ENCODE data around the gene F10.

F10 gene

DNA sequence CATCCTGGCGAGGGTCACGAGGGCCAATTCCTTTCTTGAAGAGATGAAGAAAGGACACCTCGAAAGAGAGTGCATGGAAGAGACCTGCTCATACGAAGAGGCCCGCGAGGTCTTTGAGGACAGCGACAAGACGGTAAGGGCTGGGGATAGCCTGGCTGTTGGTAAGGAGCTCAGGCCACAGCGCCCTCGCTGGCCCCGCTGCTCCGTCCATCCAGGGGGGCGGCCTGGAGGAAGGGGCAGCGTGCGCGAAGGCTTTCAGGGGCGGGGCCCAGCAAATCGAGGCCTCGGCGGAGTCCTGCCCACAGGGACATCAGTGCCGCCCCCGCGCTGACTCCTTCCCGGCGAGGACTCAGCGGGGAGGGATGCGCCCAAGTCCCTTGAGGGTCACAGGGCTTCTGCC lies 6.9 kb downstream of the F10 start:
- H3K4me2 ChIP-seq (ENCODE audit: low read depth, low read length, poor library complexity, severe bottlenecking), result no peak overlapping the region
- H3K4me3 ChIP-seq (ENCODE audit: insufficient read depth, low read length, poor library complexity, severe bottlenecking), result no peak overlapping the region
- no peaks in the 10 kb centered on the region for H3K9me3 ChIP-seq (ENCODE audit: insufficient read depth, low read length)
- H4K20me1 ChIP-seq (ENCODE audit: low read depth, low read length), result no peaks in the 10 kb centered on the region
- no peaks in the 10 kb centered on the region for H3K27me3 ChIP-seq (ENCODE audit: low read length)
- H3K36me3 ChIP-seq (ENCODE audit: low read length), result no peaks in the 10 kb centered on the region
- no peaks in the 10 kb centered on the region for H3F3A ChIP-seq (ENCODE audit: insufficient read depth)
- H3K9ac ChIP-seq (ENCODE audit: low read length), result no peak overlapping the region
- H2AFZ ChIP-seq (ENCODE audit: low read depth, low read length, severe bottlenecking), result no peak overlapping the region
- TF ChIP-seq EZH2phosphoT487 (conservative IDR thresholded peaks at IDR 0.05; ENCODE audit: low read length), result no peak
- TF ChIP-seq, protein P1, sequence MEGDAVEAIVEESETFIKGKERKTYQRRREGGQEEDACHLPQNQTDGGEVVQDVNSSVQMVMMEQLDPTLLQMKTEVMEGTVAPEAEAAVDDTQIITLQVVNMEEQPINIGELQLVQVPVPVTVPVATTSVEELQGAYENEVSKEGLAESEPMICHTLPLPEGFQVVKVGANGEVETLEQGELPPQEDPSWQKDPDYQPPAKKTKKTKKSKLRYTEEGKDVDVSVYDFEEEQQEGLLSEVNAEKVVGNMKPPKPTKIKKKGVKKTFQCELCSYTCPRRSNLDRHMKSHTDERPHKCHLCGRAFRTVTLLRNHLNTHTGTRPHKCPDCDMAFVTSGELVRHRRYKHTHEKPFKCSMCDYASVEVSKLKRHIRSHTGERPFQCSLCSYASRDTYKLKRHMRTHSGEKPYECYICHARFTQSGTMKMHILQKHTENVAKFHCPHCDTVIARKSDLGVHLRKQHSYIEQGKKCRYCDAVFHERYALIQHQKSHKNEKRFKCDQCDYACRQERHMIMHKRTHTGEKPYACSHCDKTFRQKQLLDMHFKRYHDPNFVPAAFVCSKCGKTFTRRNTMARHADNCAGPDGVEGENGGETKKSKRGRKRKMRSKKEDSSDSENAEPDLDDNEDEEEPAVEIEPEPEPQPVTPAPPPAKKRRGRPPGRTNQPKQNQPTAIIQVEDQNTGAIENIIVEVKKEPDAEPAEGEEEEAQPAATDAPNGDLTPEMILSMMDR (IDR thresholded peaks at IDR 0.05; ENCODE audit: insufficient read depth, low read length, poor library complexity, severe bottlenecking), result no peak
- H3K27ac ChIP-seq (ENCODE audit: low read depth, low read length), result no peak overlapping the region
- no peaks in the 10 kb centered on the region for H3K79me2 ChIP-seq (ENCODE audit: insufficient read depth, low read length)
- no peaks in the 10 kb centered on the region for H3K9me2 ChIP-seq (replicated peaks; ENCODE audit: insufficient read depth, low read length)

DNA sequence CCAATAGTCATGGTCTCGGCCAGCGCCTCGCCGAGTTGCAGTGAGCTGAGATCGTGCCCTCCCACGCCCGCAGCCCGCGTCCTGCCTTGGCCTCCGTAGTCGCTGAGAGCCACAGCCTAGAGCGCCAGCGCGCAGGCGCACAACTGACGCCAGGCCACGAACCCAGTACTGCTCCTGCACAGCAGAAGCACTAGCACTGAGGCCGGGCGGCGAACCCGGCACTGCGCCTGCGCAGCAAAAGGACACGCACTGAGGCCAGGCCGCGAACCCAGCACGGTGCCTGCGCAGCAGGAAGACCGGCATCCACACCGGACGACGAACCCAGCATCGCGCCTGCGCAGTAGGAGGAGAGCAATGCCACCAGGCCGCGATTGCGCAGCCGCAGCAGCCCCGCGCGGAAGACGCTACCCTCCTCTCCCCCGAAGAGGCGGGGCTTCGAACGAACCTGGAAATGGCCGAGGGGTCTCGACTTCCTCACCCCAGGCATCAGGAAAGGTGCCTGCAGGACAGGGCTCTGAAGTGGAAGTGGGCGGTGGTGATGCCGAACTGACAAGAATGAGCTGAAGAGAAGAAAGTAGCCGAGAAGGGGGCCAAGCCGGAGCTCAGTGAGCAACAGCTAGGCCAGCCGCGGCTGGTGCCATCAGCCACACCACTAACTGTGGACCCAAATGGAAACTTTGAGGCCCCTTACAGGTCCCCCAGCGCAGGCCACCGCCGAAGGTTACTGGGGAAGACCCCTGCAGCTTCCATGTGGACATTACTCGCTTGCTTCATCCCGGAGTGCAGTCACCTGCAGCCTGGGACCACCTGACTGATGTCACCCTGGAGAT lies 7.5 kb downstream of the F10 start:
- Histone ChIP-seq H3K27me3 (ENCODE audit: low read length) (no peaks in the 10 kb centered on the region), H3K36me3 (ENCODE audit: low read length) (no peaks in the 10 kb centered on the region), H3K9me2 (replicated peaks; ENCODE audit: insufficient read depth, low read length) (no peaks in the 10 kb centered on the region), H3K9me3 (ENCODE audit: insufficient read depth, low read length) (no peaks in the 10 kb centered on the region), H3K4me2 (ENCODE audit: low read depth, low read length, poor library complexity, severe bottlenecking) (no peak overlapping the region), H4K20me1 (ENCODE audit: low read depth, low read length) (no peaks in the 10 kb centered on the region), H3K27ac (ENCODE audit: low read depth, low read length) (no peak overlapping the region), H3K4me3 (ENCODE audit: insufficient read depth, low read length, poor library complexity, severe bottlenecking) (no peak overlapping the region), H2AFZ (ENCODE audit: low read depth, low read length, severe bottlenecking) (no peak overlapping the region), H3K9ac (ENCODE audit: low read length) (no peak overlapping the region), H3K79me2 (ENCODE audit: insufficient read depth, low read length) (no peaks in the 10 kb centered on the region), H3F3A (ENCODE audit: insufficient read depth) (no peaks in the 10 kb centered on the region)
- no peak for TF ChIP-seq EZH2phosphoT487 (conservative IDR thresholded peaks at IDR 0.05; ENCODE audit: low read length)
- TF ChIP-seq, protein P1 (IDR thresholded peaks at IDR 0.05; ENCODE audit: insufficient read depth, low read length, poor library complexity, severe bottlenecking), result no peak

DNA sequence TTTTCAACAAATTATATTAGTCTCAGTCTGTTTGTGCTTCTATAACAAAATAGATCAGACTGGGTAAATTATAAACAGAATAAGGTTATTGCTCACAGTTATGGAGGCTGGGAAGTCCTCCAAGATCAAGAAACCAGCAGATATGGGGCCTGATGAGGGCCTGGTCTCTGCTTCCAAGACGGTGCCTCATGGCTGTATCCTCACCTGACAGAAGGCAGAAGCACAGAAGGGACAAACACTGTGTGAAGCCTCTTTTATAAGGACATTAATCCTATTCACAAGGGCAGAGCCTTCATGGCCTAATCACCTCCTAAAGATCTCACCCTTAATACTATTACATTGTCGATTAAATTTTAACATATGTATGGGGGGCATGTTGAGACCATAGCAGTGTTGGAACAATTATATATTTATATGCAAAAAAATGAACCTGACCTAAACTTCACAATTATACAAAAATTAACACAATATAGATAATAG lies 12.7 kb downstream of the F10 start:
- Histone ChIP-seq H3K27ac (ENCODE audit: low read depth, low read length) (no peak overlapping the region), H3F3A (ENCODE audit: insufficient read depth) (no peaks in the 10 kb centered on the region), H3K27me3 (ENCODE audit: low read length) (no peaks in the 10 kb centered on the region), H3K9me3 (ENCODE audit: insufficient read depth, low read length) (no peaks in the 10 kb centered on the region), H2AFZ (ENCODE audit: low read depth, low read length, severe bottlenecking) (no peak overlapping the region), H3K4me2 (ENCODE audit: low read depth, low read length, poor library complexity, severe bottlenecking) (no peak overlapping the region), H3K36me3 (ENCODE audit: low read length) (no peaks in the 10 kb centered on the region), H4K20me1 (ENCODE audit: low read depth, low read length) (no peaks in the 10 kb centered on the region), H3K4me3 (ENCODE audit: insufficient read depth, low read length, poor library complexity, severe bottlenecking) (no peak overlapping the region), H3K9me2 (replicated peaks; ENCODE audit: insufficient read depth, low read length) (no peaks in the 10 kb centered on the region), H3K79me2 (ENCODE audit: insufficient read depth, low read length) (no peaks in the 10 kb centered on the region), H3K9ac (ENCODE audit: low read length) (no peak overlapping the region)
- no peak for TF ChIP-seq EZH2phosphoT487 (conservative IDR thresholded peaks at IDR 0.05; ENCODE audit: low read length)
- TF ChIP-seq, protein P1 (IDR thresholded peaks at IDR 0.05; ENCODE audit: insufficient read depth, low read length, poor library complexity, severe bottlenecking), result no peak
